ENCODE data around the gene C1orf174. TPM values are rescaled to one million over a fixed set of nuclear protein-coding genes. Genes with fewer than 3 reads are reported as not detected.

The C1orf174 gene
- total and polyA plus RNA-seq, 2 of the 13 experiments (the other 11 are each of a cell fraction or from before 2014, with no cell fraction given): 21.6 to 31.4 TPM

DNA sequence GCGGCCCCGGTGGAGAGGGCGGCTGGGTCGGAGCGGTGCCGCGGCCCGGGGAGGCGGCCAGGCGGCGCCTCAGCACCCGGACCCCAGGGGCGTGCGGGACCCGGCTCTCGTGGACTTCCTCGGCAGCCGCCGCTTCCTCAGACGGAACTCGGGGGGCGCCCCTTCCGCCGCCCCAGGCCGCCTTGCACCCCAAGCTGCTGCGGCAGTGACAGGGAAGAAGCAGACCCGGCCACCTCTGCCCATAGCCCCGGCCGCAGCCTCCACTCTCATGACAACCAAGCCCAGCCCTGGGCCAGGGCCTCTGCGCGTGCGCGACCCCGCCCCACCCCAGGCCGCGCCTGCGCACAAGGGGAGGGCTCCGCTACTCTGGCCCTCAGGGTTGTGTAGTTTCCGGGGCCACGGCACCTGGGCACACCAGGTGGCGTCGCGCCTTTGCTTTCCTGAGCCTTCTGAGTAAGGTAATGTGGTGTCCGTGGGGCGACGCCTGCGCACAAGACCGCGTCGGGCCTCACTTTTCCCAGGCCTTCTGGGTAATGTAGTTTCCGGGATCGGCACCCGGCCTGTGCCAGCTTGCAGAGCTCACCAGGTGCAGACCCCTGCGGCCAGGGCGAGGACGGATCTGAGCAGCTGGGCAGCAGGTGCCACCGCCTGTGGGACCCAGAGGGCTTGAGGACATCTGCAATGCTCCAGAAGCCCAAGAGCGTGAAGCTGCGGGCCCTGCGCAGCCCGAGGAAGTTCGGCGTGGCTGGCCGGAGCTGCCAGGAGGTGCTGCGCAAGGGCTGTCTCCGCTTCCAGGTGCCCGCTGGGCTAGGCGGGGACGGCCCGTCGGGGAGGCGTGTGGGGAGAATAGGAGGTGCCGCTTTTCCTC lies 42.9 kb downstream of the C1orf174 start, which contains the start of the genes CEP104 and DFFB:
TSS of gene CEP104 (minus strand) at position 289 of the 868 bp plus-strand sequence. CDS start 4,804 bp downstream, outside the sequence.
TSS of gene DFFB (plus strand) at position 554 of the 868 bp plus-strand sequence. CDS start at position 682, 128 bp downstream.
- no peak within 1 kb of the TSS for H2AFZ ChIP-seq (ENCODE audit: low read length)
- peak within 1 kb of the TSS; percentile 83 to 98 (median 86) for H3K4me3 ChIP-seq (replicated peaks in 1 of 3; ENCODE audit: insufficient read depth in 1 of 3, low read depth in 2 of 3, low read length in 3 of 3)
- H3K9me3 ChIP-seq (ENCODE audit: low read length): no peaks in the 10 kb centered on the region
- WGBS (ENCODE audit: low lambda C conversion rate): no CpG with 5 or more reads among the region's 73 CpGs
- peak; percentile 98 for DNase-seq (ENCODE audit: low spot score)
- peaks cover 34% of the 10 kb centered on the region for H3K79me2 ChIP-seq (ENCODE audit: insufficient read depth, low read length)
- peak within 1 kb of the TSS; percentile 81 for H3K9ac ChIP-seq (ENCODE audit: insufficient read depth, low read depth, low read length)
- peaks cover 35% of the 10 kb centered on the region for H3K4me1 ChIP-seq (ENCODE audit: insufficient read depth, low read length)
- in situ Hi-C loops (cut with HindIII; ENCODE audit: extremely low pct_ligation_motif_present, low pct_unique_long_range_greater_than_20kb): no loop called here
- POLR2A ChIA-PET: interaction anchor here (1.1 to 2.1 kb wide), 5 partner anchors 43 to 86 kb away, joined by 4 to 10 read pairs (median 4); partner anchors contain the start of gene C1orf174
- no TSS peak for BruUV-seq (replicated peaks)
- peak within 1 kb of the TSS; percentile 87 for H3K4me2 ChIP-seq (ENCODE audit: low read depth, low read length)
- CTCF ChIA-PET (ENCODE audit: low intra/inter-chr PET ratio, low total read pairs): interaction anchor here (0.7 kb wide), 1 partner anchor 969 kb away, joined by 3 read pairs; no protein-coding TSS in a partner anchor
- no peaks in the 10 kb centered on the region; a peak in 1 of 5 replicates for H3K27me3 ChIP-seq (ENCODE audit: control insufficient read depth in 1 of 2, insufficient read depth in 2 of 2, low read length in 2 of 2)
- peak; percentile 93 for ATAC-seq
- intact Hi-C loops (cut with micrococcal nuclease; ENCODE audit: unreplicated experiment): loop anchor here (1.0 kb wide), 1 partner anchor 43 kb away; the partner anchor contains the start of gene C1orf174
- H3K27ac ChIP-seq (ENCODE audit: extremely low read length, insufficient read depth, low read length): peak within 1 kb of the TSS; percentile 57
- no peaks in the 10 kb centered on the region for H4K20me1 ChIP-seq (ENCODE audit: insufficient read depth, low read length)
- peaks cover 0 to 2% of the 10 kb centered on the region in 2 experiments; a peak in 1 of 5 replicates for H3K36me3 ChIP-seq (replicated peaks in 1 of 2; ENCODE audit: control insufficient read depth in 1 of 2, insufficient read depth in 2 of 2, low read length in 2 of 2)
- peak; percentile 96 for FAIRE-seq
- TF ChIP-seq AKAP8 (CRISPR knock-in tag; IDR thresholded peaks at IDR 0.05) (no peak), RFX5 (IDR thresholded peaks at IDR 0.05; ENCODE audit: low read depth, low read length) (no peak), DMTF1 (CRISPR knock-in tag; IDR thresholded peaks at IDR 0.05) (no peak), CREB1 (IDR thresholded peaks at IDR 0.05) (peak; percentile 67), CREB1 (CRISPR knock-in tag; IDR thresholded peaks at IDR 0.05) (peak; percentile 83), GTF2F1 (IDR thresholded peaks at IDR 0.05; ENCODE audit: low read length) (no peak), MYNN (CRISPR knock-in tag; IDR thresholded peaks at IDR 0.05; ENCODE audit: low read depth) (no peak), PRDM10 (CRISPR knock-in tag; IDR thresholded peaks at IDR 0.05; ENCODE audit: low read depth) (peak; percentile 81), RELA (CRISPR knock-in tag; IDR thresholded peaks at IDR 0.05) (no peak), MTF2 (CRISPR knock-in tag; IDR thresholded peaks at IDR 0.05; ENCODE audit: borderline replicate concordance) (0 out of 2 replicates have a peak, but pooled peaks have one; percentile 20), ZNF616 (CRISPR knock-in tag; IDR thresholded peaks at IDR 0.05; ENCODE audit: low read depth) (0 out of 2 replicates have a peak, but pooled peaks have one; percentile 75), MNT (IDR thresholded peaks at IDR 0.05) (peak; percentile 41)
- TF ChIP-seq, protein P1, sequence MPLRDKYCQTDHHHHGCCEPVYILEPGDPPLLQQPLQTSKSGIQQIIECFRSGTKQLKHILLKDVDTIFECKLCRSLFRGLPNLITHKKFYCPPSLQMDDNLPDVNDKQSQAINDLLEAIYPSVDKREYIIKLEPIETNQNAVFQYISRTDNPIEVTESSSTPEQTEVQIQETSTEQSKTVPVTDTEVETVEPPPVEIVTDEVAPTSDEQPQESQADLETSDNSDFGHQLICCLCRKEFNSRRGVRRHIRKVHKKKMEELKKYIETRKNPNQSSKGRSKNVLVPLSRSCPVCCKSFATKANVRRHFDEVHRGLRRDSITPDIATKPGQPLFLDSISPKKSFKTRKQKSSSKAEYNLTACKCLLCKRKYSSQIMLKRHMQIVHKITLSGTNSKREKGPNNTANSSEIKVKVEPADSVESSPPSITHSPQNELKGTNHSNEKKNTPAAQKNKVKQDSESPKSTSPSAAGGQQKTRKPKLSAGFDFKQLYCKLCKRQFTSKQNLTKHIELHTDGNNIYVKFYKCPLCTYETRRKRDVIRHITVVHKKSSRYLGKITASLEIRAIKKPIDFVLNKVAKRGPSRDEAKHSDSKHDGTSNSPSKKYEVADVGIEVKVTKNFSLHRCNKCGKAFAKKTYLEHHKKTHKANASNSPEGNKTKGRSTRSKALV (CRISPR knock-in tag; IDR thresholded peaks at IDR 0.05): peak; percentile 72; the same call in 1 of the 2 replicates
